HepG2 (cell line): ENCODE data around the gene SRSF3. TPM values are rescaled to one million over a fixed set of nuclear protein-coding genes. Genes with fewer than 3 reads are reported as not detected.

Experiments
- DNMT3B ChIP-seq: conservative IDR thresholded peaks from 2 replicates; pipeline ENCODE4 v1.6.1; 2016; ENCODE audit warnings: missing biosample characterization, control low read depth
- JUNB ChIP-seq: sonication (generic); formaldehyde crosslinking; IDR thresholded peaks from 2 replicates; pipeline ENCODE4 v1.8.0; 2022; ENCODE audit warnings: missing genetic modification reagents, mild to moderate bottlenecking, borderline replicate concordance
- LCORL ChIP-seq, 2 experiments: fragments of 450-650 bp in 1 of 2; sonication (generic) in 1 of 2; formaldehyde crosslinking in 1 of 2; IDR thresholded peaks; 2 replicates each; pipeline versions ENCODE4 v1.5.0 to v1.6.1; 2017 to 2020; ENCODE audit warnings: antibody characterized with exemption in 1 of 2, missing genetic modification reagents in 1 of 2
- NFIC ChIP-seq: IDR thresholded peaks from 2 replicates; pipeline ENCODE4 v1.6.1; 2012; ENCODE audit warnings: mild to moderate bottlenecking, low read length, inconsistent platforms
- PRPF4 ChIP-seq: fragments of 200-400 bp; formaldehyde crosslinking; IDR thresholded peaks from 2 replicates; pipeline ENCODE4 v1.6.1; 2016; ENCODE audit warnings: low read length, low read depth; ENCODE audit not compliant: poor library complexity, severe bottlenecking
- RNF2 ChIP-seq: fragments of 450-650 bp; conservative IDR thresholded peaks from 2 replicates; pipeline ENCODE4 v1.6.1; 2016; ENCODE audit warnings: low read depth
- SP2 ChIP-seq: sonication (generic); formaldehyde crosslinking; IDR thresholded peaks from 2 replicates; pipeline ENCODE4 v1.5.1; 2020; ENCODE audit warnings: mild to moderate bottlenecking, missing genetic modification reagents
- U2AF1 ChIP-seq: fragments of 200-400 bp; formaldehyde crosslinking; optimal IDR thresholded peaks from 2 replicates; pipeline ENCODE3; 2017; ENCODE audit warnings: mild to moderate bottlenecking, low read depth, low read length
- ZNF34 ChIP-seq: sonication (generic); formaldehyde crosslinking; IDR thresholded peaks from 2 replicates; pipeline ENCODE4 v1.4.0; 2020; ENCODE audit warnings: mild to moderate bottlenecking, missing genetic modification reagents, borderline replicate concordance
- ZNF589 ChIP-seq: sonication (generic); formaldehyde crosslinking; conservative IDR thresholded peaks from 2 replicates; pipeline ENCODE4 v1.8.0; 2022; ENCODE audit warnings: mild to moderate bottlenecking, moderate library complexity, missing genetic modification reagents
- ZNF776 ChIP-seq: sonication (generic); formaldehyde crosslinking; IDR thresholded peaks from 2 replicates; pipeline ENCODE4 v1.4.0; 2020; ENCODE audit warnings: mild to moderate bottlenecking, missing genetic modification reagents
- polyA plus RNA-seq, 8 experiments: library from polyadenylated mRNA; depleted of rRNA in 3 of 8; stranded (reverse) in 7 of 8; unstranded in 1 of 8; fragments of >200 nt; fragmentation: Illumina TruSeq in 4 of 8; extraction: Trizol in 4 of 8; gene quantifications; 2 replicates each; pipeline versions ENCODE4 v1.2.1 to v1.2.3, GENCODE V29; 2011 to 2016; ENCODE audit warnings: low read depth in 4 of 8, missing spikeins in 1 of 8, mixed read lengths in 1 of 8; ENCODE audit not compliant: insufficient read depth in 1 of 8
- total RNA-seq, 5 experiments: library from RNA; depleted of rRNA; stranded (reverse); fragments of >200 nt; fragmentation: Illumina TruSeq; extraction: Trizol; gene quantifications; 2 replicates each; pipeline ENCODE4 v1.2.3, GENCODE V29; 2016; ENCODE audit warnings: low read depth in 1 of 5
- TF ChIP-seq, protein P1 (sequence below): sonication (generic); formaldehyde crosslinking; IDR thresholded peaks from 2 replicates; pipeline ENCODE4 v1.4.0; 2020; ENCODE audit warnings: missing genetic modification reagents
- TF ChIP-seq, protein P2 (sequence below): sonication (generic); formaldehyde crosslinking; IDR thresholded peaks from 2 replicates; pipeline ENCODE4 v1.5.0; 2020; ENCODE audit warnings: missing genetic modification reagents
- TF ChIP-seq, protein P3 (sequence below): sonication (generic); formaldehyde crosslinking; IDR thresholded peaks from 2 replicates; pipeline ENCODE4 v1.4.0; 2020; ENCODE audit warnings: missing genetic modification reagents, borderline replicate concordance
- TF ChIP-seq, protein P4 (sequence below): sonication (generic); formaldehyde crosslinking; IDR thresholded peaks from 2 replicates; pipeline ENCODE4 v1.5.0; 2020; ENCODE audit warnings: missing genetic modification reagents
- TF ChIP-seq, protein P5 (sequence below): sonication (generic); formaldehyde crosslinking; IDR thresholded peaks from 2 replicates; pipeline ENCODE4 v1.4.0; 2020; ENCODE audit warnings: mild to moderate bottlenecking, missing genetic modification reagents
- TF ChIP-seq, protein P6 (sequence below): sonication (generic); formaldehyde crosslinking; IDR thresholded peaks from 2 replicates; pipeline ENCODE4 v1.5.1; 2020; ENCODE audit warnings: mild to moderate bottlenecking, missing genetic modification reagents, moderate library complexity
- TF ChIP-seq, protein P7 (sequence below), 2 experiments: sonication (generic) in 1 of 2; formaldehyde crosslinking in 1 of 2; IDR thresholded peaks; 2 replicates each; pipeline versions ENCODE4 v1.4.0 to v1.6.1; 2018 to 2020; ENCODE audit warnings: missing genetic modification reagents in 2 of 2, borderline replicate concordance in 1 of 2, low read depth in 1 of 2, mild to moderate bottlenecking in 1 of 2, missing biosample characterization in 1 of 2

Gene SRSF3
- total and polyA plus RNA-seq, 2 of the 13 experiments (the other 11 are each of a cell fraction or from before 2014, with no cell fraction given) = 206 to 684 TPM

DNA sequence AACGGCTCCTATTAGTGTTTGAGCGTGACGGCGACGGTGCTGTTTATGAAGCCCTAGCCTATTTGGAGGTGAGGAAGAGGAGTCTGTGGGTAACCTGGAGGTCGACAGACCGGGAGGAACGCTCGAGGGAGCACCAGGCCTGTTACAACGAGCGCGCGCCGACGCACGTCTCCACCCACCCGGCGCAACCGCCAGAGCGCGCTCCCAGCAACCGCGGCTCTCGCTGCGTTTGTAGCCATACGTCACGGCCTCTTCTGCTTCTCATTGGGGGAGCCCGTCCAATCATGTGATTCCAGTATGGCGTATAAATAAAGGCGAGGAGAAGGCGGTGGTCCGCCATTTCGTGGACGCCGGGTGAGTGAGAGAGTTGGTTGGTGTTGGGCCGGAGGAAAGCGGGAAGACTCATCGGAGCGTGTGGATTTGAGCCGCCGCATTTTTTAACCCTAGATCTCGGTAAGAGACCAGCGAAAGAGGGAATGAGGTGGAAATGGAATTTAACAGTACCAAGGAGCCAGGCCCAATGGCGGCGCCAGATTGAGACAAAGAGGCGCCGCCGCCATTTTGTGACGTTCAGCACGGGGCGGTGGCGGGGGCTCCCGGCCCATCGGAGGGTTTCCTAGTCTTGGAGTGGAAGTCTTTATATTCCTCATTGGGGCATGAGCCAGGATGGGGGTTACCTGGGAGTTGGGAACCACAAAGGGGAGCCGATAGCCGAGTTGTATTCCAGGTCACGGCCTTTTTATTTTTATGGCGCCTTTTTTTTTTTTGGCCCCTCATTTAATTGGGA lies at the start of gene SRSF3 (continued):
- TF ChIP-seq, protein P1, sequence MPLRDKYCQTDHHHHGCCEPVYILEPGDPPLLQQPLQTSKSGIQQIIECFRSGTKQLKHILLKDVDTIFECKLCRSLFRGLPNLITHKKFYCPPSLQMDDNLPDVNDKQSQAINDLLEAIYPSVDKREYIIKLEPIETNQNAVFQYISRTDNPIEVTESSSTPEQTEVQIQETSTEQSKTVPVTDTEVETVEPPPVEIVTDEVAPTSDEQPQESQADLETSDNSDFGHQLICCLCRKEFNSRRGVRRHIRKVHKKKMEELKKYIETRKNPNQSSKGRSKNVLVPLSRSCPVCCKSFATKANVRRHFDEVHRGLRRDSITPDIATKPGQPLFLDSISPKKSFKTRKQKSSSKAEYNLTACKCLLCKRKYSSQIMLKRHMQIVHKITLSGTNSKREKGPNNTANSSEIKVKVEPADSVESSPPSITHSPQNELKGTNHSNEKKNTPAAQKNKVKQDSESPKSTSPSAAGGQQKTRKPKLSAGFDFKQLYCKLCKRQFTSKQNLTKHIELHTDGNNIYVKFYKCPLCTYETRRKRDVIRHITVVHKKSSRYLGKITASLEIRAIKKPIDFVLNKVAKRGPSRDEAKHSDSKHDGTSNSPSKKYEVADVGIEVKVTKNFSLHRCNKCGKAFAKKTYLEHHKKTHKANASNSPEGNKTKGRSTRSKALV (CRISPR knock-in tag) = peak; percentile 77
- TF ChIP-seq, protein P2, sequence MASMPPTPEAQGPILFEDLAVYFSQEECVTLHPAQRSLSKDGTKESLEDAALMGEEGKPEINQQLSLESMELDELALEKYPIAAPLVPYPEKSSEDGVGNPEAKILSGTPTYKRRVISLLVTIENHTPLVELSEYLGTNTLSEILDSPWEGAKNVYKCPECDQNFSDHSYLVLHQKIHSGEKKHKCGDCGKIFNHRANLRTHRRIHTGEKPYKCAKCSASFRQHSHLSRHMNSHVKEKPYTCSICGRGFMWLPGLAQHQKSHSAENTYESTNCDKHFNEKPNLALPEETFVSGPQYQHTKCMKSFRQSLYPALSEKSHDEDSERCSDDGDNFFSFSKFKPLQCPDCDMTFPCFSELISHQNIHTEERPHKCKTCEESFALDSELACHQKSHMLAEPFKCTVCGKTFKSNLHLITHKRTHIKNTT (CRISPR knock-in tag) = no peak
- TF ChIP-seq ZNF776 (CRISPR knock-in tag) (peak; percentile 55; the same call in 1 of the 2 replicates), JUNB (CRISPR knock-in tag) (no peak), SP2 (CRISPR knock-in tag) (peak; percentile 15; the same call in 1 of the 2 replicates), DNMT3B (peak; percentile 88), ZNF589 (CRISPR knock-in tag) (no peak; the same call in 1 of the 2 replicates), U2AF1 (peak; percentile 92), RNF2 (no peak; the same call in 1 of the 2 replicates), NFIC (peak; percentile 71; the same call in 1 of the 2 replicates), ZNF34 (peak; percentile 24; the same call in 1 of the 2 replicates), LCORL (IDR thresholded peaks at IDR 0.05) (no peak), LCORL (CRISPR knock-in tag; IDR thresholded peaks at IDR 0.05) (no peak; the same call in 1 of the 2 replicates), PRPF4 (no peak)
- TF ChIP-seq, protein P3, sequence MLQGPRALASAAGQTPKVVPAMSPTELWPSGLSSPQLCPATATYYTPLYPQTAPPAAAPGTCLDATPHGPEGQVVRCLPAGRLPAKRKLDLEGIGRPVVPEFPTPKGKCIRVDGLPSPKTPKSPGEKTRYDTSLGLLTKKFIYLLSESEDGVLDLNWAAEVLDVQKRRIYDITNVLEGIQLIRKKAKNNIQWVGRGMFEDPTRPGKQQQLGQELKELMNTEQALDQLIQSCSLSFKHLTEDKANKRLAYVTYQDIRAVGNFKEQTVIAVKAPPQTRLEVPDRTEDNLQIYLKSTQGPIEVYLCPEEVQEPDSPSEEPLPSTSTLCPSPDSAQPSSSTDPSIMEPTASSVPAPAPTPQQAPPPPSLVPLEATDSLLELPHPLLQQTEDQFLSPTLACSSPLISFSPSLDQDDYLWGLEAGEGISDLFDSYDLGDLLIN (CRISPR knock-in tag) = no peak
- TF ChIP-seq, protein P4, sequence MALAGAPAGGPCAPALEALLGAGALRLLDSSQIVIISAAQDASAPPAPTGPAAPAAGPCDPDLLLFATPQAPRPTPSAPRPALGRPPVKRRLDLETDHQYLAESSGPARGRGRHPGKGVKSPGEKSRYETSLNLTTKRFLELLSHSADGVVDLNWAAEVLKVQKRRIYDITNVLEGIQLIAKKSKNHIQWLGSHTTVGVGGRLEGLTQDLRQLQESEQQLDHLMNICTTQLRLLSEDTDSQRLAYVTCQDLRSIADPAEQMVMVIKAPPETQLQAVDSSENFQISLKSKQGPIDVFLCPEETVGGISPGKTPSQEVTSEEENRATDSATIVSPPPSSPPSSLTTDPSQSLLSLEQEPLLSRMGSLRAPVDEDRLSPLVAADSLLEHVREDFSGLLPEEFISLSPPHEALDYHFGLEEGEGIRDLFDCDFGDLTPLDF (CRISPR knock-in tag) = peak; percentile 84; the same call in 1 of the 2 replicates
- TF ChIP-seq, protein P5, sequence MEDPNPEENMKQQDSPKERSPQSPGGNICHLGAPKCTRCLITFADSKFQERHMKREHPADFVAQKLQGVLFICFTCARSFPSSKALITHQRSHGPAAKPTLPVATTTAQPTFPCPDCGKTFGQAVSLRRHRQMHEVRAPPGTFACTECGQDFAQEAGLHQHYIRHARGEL = peak; percentile 23; the same call in 1 of the 2 replicates
- TF ChIP-seq, protein P6, sequence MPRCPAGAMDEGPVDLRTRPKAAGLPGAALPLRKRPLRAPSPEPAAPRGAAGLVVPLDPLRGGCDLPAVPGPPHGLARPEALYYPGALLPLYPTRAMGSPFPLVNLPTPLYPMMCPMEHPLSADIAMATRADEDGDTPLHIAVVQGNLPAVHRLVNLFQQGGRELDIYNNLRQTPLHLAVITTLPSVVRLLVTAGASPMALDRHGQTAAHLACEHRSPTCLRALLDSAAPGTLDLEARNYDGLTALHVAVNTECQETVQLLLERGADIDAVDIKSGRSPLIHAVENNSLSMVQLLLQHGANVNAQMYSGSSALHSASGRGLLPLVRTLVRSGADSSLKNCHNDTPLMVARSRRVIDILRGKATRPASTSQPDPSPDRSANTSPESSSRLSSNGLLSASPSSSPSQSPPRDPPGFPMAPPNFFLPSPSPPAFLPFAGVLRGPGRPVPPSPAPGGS (CRISPR knock-in tag) = peak; percentile 24; the same call in 1 of the 2 replicates
- TF ChIP-seq, protein P7, sequence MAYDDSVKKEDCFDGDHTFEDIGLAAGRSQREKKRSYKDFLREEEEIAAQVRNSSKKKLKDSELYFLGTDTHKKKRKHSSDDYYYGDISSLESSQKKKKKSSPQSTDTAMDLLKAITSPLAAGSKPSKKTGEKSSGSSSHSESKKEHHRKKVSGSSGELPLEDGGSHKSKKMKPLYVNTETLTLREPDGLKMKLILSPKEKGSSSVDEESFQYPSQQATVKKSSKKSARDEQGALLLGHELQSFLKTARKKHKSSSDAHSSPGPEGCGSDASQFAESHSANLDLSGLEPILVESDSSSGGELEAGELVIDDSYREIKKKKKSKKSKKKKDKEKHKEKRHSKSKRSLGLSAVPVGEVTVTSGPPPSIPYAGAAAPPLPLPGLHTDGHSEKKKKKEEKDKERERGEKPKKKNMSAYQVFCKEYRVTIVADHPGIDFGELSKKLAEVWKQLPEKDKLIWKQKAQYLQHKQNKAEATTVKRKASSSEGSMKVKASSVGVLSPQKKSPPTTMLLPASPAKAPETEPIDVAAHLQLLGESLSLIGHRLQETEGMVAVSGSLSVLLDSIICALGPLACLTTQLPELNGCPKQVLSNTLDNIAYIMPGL (CRISPR knock-in tag; IDR thresholded peaks at IDR 0.05; ENCODE audit: borderline replicate concordance in 1 of 2, low read depth in 1 of 2) = peak; percentile 96 to 97
